AG04450 (cell line): ENCODE measurements around the gene MADD. TPM values are rescaled to one million over a fixed set of nuclear protein-coding genes. Genes with fewer than 3 reads are reported as not detected.

ENCODE experiments used
- CTCF ChIA-PET: fragments of 300-600, 350-600 bp; formaldehyde crosslinking; extraction: SDS; loops from one replicate; lab custom pipeline; 2022; ENCODE audit warnings: antibody characterized with exemption, inconsistent platforms; lab: Charles Lee
- POLR2A ChIA-PET: fragments of 350-600 bp; formaldehyde crosslinking; extraction: SDS; loops from one replicate; lab custom pipeline; 2021; ENCODE audit warnings: antibody characterized with exemption, inconsistent platforms; lab: Yijun Ruan, JAX
- DNase-seq: peaks from one replicate; pipeline ENCODE4 v3.0.0-alpha.2; 2011; ENCODE audit warnings: low read depth, low spot score
- H3K27ac ChIP-seq: one replicate; pipeline ENCODE4 v1.5.1; 2012; ENCODE audit warnings: low read depth, low read length, control low read depth
- H3K27me3 ChIP-seq: one replicate; pipeline ENCODE4 v1.6.0; 2012; ENCODE audit warnings: low read length; ENCODE audit not compliant: control insufficient read depth, insufficient read depth
- H3K4me3 ChIP-seq: 2 replicates; pipeline ENCODE4 v1.5.1; 2011; ENCODE audit warnings: mild to moderate bottlenecking, low read depth, low read length, control low read depth
- H3K9me3 ChIP-seq: 2 replicates; pipeline ENCODE4 v1.5.1; 2012; ENCODE audit warnings: low read length; ENCODE audit not compliant: control insufficient read depth, insufficient read depth
- polyA plus RNA-seq: library from polyadenylated mRNA; depleted of rRNA; stranded (reverse); fragments of >200 nt; gene quantifications from 2 replicates; pipeline ENCODE4 v1.2.3, GENCODE V29; 2011
- TF ChIP-seq, protein P1 (sequence below): IDR thresholded peaks from 2 replicates; pipeline ENCODE4 v1.5.1; 2011; ENCODE audit warnings: low read depth, low read length, control low read depth, inconsistent platforms

Gene MADD
- polyA plus RNA-seq, 1 experiment, result 10.5 TPM

- no peak for DNase-seq
- Histone ChIP-seq H3K27me3 (no peaks in the 10 kb centered on the region), H3K9me3 (no peaks in the 10 kb centered on the region; the same call in 1 of the 2 replicates), H3K4me3 (no peak overlapping the region), H3K27ac (no peak overlapping the region)
- POLR2A ChIA-PET, result no interaction called here
- CTCF ChIA-PET, result interaction anchor here (0.9 to 1.2 kb wide), 2 partner anchors 23 to 74 kb away, joined by 3 to 4 read pairs; partner anchors contain the start of gene NR1H3
- TF ChIP-seq, protein P1, sequence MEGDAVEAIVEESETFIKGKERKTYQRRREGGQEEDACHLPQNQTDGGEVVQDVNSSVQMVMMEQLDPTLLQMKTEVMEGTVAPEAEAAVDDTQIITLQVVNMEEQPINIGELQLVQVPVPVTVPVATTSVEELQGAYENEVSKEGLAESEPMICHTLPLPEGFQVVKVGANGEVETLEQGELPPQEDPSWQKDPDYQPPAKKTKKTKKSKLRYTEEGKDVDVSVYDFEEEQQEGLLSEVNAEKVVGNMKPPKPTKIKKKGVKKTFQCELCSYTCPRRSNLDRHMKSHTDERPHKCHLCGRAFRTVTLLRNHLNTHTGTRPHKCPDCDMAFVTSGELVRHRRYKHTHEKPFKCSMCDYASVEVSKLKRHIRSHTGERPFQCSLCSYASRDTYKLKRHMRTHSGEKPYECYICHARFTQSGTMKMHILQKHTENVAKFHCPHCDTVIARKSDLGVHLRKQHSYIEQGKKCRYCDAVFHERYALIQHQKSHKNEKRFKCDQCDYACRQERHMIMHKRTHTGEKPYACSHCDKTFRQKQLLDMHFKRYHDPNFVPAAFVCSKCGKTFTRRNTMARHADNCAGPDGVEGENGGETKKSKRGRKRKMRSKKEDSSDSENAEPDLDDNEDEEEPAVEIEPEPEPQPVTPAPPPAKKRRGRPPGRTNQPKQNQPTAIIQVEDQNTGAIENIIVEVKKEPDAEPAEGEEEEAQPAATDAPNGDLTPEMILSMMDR, result no peak
These were observed 10.9 kb downstream of the MADD start for GRCh38 chr11:47280860-47281259.

DNA sequence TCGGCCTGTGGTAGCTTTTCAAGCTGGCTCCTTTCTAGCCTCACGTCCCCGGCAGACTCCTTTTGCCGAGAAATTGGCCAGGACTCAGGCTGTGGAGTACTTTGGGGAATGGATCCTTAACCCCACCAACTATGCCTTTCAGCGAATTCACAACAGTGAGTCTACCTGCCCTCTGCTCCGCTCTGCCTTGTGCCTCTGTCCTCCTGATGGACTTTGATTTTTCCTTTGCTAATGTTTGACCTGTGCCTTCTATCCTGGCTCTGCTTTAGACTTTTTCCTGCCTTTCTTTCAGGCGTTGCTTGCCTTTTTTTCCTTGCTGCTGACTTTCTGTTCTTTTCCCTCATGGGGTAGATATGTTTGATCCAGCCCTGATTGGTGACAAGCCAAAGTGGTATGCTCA is 12.5 kb downstream of the MADD start:
- DNase-seq, result no peak
- Histone ChIP-seq H3K4me3 (no peak overlapping the region), H3K27ac (no peak overlapping the region), H3K27me3 (no peaks in the 10 kb centered on the region), H3K9me3 (no peaks in the 10 kb centered on the region; the same call in 1 of the 2 replicates)
- POLR2A ChIA-PET, result no interaction called here
- CTCF ChIA-PET, result no interaction called here
- TF ChIP-seq, protein P1, result no peak

- Histone ChIP-seq H3K27ac (no peak overlapping the region), H3K27me3 (no peaks in the 10 kb centered on the region), H3K4me3 (no peak overlapping the region), H3K9me3 (no peaks in the 10 kb centered on the region; the same call in 1 of the 2 replicates)
- no peak for DNase-seq
- ChIA-PET POLR2A (no interaction called here), CTCF (interaction anchor here (1.1 kb wide), 1 partner anchor 71 kb away, joined by 5 read pairs; no protein-coding TSS in a partner anchor)
- TF ChIP-seq, protein P1, result no peak
These were observed 14.2 kb downstream of the MADD start for GRCh38 chr11:47284151-47284550.

- CTCF ChIA-PET, result interaction anchor here (0.7 kb wide), 1 partner anchor 20 kb away, joined by 3 read pairs; no protein-coding TSS in a partner anchor
These were observed 16.2 kb downstream of the MADD start for GRCh38 chr11:47285969-47286770.

More at GRCh38 chr11:47285969-47286770, 16.2 kb downstream of the MADD start:
- Histone ChIP-seq H3K9me3 (no peaks in the 10 kb centered on the region; the same call in 1 of the 2 replicates), H3K27ac (no peak overlapping the region), H3K4me3 (no peak overlapping the region), H3K27me3 (no peaks in the 10 kb centered on the region)
- no peak for DNase-seq
- POLR2A ChIA-PET, result no interaction called here
- TF ChIP-seq, protein P1, result no peak
